ENCODE results near the gene USP33. TPM values are rescaled to one million over a fixed set of nuclear protein-coding genes. Genes with fewer than 3 reads are reported as not detected.

Gene USP33
- total and polyA plus RNA-seq, 2 of the 8 experiments (the other 6 are each of a cell fraction or from before 2014, with no cell fraction given) = 20.0 to 55.5 TPM

DNA sequence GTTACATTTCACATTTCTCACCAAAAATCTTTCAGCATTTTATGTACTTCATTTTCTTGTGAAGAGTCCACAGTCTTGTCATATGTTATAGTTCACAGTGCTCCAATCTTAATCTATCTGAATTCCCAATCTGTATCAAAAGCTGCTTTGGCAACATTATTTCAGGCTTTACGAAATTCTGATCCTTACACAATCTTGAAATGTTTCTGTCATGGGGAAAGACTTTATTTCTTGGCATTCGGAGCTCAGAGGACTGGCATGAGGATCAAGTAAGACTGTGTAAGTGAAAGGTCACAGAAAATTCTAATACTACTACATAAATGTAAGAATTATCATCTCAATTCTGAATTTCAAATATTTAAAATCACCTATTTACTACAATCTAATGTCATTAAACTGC is 2.0 kb downstream of the USP33 start (continued):
- TF ChIP-seq, protein P1, sequence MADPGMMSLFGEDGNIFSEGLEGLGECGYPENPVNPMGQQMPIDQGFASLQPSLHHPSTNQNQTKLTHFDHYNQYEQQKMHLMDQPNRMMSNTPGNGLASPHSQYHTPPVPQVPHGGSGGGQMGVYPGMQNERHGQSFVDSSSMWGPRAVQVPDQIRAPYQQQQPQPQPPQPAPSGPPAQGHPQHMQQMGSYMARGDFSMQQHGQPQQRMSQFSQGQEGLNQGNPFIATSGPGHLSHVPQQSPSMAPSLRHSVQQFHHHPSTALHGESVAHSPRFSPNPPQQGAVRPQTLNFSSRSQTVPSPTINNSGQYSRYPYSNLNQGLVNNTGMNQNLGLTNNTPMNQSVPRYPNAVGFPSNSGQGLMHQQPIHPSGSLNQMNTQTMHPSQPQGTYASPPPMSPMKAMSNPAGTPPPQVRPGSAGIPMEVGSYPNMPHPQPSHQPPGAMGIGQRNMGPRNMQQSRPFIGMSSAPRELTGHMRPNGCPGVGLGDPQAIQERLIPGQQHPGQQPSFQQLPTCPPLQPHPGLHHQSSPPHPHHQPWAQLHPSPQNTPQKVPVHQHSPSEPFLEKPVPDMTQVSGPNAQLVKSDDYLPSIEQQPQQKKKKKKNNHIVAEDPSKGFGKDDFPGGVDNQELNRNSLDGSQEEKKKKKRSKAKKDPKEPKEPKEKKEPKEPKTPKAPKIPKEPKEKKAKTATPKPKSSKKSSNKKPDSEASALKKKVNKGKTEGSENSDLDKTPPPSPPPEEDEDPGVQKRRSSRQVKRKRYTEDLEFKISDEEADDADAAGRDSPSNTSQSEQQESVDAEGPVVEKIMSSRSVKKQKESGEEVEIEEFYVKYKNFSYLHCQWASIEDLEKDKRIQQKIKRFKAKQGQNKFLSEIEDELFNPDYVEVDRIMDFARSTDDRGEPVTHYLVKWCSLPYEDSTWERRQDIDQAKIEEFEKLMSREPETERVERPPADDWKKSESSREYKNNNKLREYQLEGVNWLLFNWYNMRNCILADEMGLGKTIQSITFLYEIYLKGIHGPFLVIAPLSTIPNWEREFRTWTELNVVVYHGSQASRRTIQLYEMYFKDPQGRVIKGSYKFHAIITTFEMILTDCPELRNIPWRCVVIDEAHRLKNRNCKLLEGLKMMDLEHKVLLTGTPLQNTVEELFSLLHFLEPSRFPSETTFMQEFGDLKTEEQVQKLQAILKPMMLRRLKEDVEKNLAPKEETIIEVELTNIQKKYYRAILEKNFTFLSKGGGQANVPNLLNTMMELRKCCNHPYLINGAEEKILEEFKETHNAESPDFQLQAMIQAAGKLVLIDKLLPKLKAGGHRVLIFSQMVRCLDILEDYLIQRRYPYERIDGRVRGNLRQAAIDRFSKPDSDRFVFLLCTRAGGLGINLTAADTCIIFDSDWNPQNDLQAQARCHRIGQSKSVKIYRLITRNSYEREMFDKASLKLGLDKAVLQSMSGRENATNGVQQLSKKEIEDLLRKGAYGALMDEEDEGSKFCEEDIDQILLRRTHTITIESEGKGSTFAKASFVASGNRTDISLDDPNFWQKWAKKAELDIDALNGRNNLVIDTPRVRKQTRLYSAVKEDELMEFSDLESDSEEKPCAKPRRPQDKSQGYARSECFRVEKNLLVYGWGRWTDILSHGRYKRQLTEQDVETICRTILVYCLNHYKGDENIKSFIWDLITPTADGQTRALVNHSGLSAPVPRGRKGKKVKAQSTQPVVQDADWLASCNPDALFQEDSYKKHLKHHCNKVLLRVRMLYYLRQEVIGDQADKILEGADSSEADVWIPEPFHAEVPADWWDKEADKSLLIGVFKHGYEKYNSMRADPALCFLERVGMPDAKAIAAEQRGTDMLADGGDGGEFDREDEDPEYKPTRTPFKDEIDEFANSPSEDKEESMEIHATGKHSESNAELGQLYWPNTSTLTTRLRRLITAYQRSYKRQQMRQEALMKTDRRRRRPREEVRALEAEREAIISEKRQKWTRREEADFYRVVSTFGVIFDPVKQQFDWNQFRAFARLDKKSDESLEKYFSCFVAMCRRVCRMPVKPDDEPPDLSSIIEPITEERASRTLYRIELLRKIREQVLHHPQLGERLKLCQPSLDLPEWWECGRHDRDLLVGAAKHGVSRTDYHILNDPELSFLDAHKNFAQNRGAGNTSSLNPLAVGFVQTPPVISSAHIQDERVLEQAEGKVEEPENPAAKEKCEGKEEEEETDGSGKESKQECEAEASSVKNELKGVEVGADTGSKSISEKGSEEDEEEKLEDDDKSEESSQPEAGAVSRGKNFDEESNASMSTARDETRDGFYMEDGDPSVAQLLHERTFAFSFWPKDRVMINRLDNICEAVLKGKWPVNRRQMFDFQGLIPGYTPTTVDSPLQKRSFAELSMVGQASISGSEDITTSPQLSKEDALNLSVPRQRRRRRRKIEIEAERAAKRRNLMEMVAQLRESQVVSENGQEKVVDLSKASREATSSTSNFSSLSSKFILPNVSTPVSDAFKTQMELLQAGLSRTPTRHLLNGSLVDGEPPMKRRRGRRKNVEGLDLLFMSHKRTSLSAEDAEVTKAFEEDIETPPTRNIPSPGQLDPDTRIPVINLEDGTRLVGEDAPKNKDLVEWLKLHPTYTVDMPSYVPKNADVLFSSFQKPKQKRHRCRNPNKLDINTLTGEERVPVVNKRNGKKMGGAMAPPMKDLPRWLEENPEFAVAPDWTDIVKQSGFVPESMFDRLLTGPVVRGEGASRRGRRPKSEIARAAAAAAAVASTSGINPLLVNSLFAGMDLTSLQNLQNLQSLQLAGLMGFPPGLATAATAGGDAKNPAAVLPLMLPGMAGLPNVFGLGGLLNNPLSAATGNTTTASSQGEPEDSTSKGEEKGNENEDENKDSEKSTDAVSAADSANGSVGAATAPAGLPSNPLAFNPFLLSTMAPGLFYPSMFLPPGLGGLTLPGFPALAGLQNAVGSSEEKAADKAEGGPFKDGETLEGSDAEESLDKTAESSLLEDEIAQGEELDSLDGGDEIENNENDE (IDR thresholded peaks at IDR 0.05; ENCODE audit: insufficient replicate concordance, low read length) = no peak
- TF ChIP-seq JUN (IDR thresholded peaks at IDR 0.05; ENCODE audit: low read depth, low read length) (no peak), SUZ12 (IDR thresholded peaks at IDR 0.05; ENCODE audit: low read length) (no peak), RAD21 (IDR thresholded peaks at IDR 0.05 in 1 of 2, conservative IDR thresholded peaks at IDR 0.05 in 1 of 2; ENCODE audit: low read depth in 2 of 2, low read length in 2 of 2) (no peak), CBX5 (IDR thresholded peaks at IDR 0.05; ENCODE audit: low read depth, low read length) (no peak), CBX8 (IDR thresholded peaks at IDR 0.05; ENCODE audit: borderline replicate concordance, low read depth, low read length) (no peak), CTBP2 (IDR thresholded peaks at IDR 0.05; ENCODE audit: borderline replicate concordance, insufficient read depth, insufficient read length, low read length) (no peak), EGR1 (IDR thresholded peaks at IDR 0.05; ENCODE audit: borderline replicate concordance, low read depth, low read length) (no peak), EP300 (IDR thresholded peaks at IDR 0.05; ENCODE audit: borderline replicate concordance in 1 of 2, low read depth in 2 of 2, low read length in 2 of 2) (no peak), KDM5A (IDR thresholded peaks at IDR 0.05; ENCODE audit: low read length) (no peak), JUND (IDR thresholded peaks at IDR 0.05; ENCODE audit: low read length) (no peak)

All from H1 (cell line).